NOMO-1 treated with DMSO at 0.1 percent for 48 hours (cell line): ENCODE data around the gene AMOTL1.

Experiments
- DNase-seq: peaks from one replicate; lab custom pipeline; 2025; ENCODE audit not compliant: unreplicated experiment; lab: John Stamatoyannopoulos, UW

AMOTL1 gene

DNA sequence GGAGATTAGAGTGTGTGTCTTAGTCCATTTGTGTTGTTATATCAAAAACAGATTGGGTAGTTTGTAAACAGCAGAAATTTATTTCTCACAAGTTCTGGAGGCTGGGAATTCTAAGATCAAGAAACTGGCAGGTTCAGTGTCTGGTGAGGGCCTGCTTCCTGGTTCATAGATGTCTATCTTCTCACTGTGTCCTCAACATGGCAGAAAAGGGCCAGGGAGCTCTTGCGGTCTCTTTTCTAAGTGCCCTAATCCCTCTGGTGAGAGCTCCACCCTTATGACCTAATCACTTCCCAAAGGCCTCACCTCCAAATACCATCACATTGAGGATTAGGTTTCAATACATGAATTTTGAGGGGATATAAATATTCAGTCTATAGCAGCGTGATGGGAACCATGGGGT lies 25.5 kb upstream of the AMOTL1 start:
- DNase-seq, result no peak

DNA sequence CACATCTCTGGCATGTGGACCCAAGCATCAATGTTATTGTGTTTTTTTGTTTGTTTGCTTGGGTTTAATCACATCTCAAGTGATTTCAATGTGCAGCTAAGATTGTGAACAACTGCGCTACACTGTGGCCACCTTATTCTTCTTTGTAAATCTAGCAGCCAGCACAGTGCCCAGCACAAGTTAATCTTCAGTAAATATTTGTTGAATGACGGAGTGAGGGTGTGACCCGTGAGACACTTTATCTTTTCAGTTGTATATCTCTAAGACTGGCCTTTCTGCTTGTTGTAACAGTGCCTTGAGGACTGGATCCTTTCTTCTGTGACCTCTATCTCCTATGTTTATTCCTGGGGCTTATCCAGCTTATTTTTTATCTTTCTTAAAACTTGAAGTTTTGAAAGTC lies 21.4 kb upstream of the AMOTL1 start:
- DNase-seq, result no peak

DNA sequence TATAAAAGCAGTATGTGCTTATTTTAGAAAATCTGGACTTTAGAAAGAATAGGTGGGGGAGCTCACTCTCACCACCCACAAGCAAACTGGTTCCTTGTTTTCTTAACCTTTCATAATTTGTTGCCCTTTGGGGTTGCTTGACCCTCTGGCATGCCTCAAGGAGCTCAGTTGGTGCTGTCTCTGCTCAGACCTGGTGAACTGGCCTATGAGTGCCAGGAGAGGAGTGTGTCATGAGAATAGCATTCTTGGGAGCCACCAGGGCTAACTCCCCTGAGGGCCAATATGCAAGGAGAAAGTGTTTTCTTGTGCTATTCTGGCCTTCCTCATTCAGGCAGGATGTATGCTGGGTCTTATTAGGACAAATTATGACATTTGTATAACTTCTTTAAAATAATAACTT lies 21.0 kb upstream of the AMOTL1 start:
- no peak for DNase-seq

- no peak for DNase-seq
Measured at GRCh38 chr11:94747601-94748041, 20.5 kb upstream of the AMOTL1 start.

- no peak for DNase-seq
Measured at GRCh38 chr11:94749369-94749768, 18.8 kb upstream of the AMOTL1 start.

DNA sequence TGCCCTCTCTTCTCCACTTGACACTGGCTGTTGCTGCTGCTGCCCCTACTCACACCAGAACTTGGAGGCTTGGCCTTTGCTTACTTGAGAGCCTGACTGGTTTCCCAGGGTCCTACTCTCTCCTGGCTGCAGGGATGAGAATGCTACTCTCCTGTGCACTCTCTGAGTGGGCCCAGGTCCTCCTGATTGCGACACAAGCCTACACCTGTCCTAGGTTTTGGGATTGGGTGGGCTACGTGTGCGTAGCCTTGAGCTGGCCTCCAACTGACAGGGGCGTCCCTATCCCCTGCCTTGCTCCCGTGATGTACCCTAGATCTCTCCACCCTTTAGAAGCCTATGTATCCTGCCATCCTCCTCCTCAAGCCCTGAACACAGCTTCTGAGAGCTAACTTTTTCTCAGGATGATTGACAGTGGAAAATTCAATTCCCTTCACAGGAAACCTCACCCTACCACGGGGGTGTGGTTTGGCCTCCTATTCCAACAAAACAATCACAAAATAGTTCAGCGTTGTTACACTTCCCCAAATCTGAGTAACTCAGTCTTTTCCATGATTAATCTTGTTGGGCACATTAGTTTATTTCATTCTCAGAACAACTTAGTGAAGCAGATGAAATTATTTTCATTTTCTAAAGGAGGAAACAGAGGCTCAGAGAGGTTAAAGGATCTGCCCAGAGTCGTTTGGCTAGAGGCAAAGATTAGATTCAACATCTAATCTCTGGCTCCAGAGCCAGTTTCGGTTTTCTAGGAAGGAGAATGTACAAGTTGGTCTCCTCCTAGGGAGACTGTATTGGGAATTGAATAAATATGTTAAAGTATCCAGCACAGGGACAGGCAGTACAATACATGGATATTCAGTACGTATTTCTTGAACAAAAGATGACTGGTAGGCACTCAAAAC lies 17.6 kb upstream of the AMOTL1 start:
- no peak for DNase-seq

GRCh38 chr11:94751218-94751609 lies 16.9 kb upstream of the AMOTL1 start:
- no peak for DNase-seq

DNA sequence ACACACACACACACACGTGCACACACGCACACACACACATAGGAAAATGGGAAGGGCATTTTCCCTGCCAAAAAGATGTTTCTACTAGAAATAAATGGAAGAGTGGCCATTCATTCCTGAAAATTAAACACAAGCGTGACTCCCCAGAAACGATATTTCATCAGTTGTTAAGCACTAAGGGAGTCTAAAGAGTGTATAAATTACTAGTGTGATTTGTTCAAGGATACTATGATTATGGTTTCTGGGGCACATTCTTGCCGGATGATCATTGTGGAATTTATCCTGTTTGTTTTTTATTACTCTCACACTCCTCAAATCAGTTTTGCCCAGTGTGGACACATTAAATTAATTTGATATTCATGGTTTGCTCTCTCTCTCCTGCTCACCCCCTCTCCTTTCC lies 16.4 kb upstream of the AMOTL1 start:
- no peak for DNase-seq

- DNase-seq, result no peak
Measured at GRCh38 chr11:94753630-94754029, 14.5 kb upstream of the AMOTL1 start.

GRCh38 chr11:94754335-94754734 lies 13.8 kb upstream of the AMOTL1 start:
- DNase-seq, result no peak

GRCh38 chr11:94754819-94755218 lies 13.3 kb upstream of the AMOTL1 start:
- no peak for DNase-seq

- DNase-seq, result no peak
Measured at GRCh38 chr11:94755494-94755893, 12.7 kb upstream of the AMOTL1 start.

DNA sequence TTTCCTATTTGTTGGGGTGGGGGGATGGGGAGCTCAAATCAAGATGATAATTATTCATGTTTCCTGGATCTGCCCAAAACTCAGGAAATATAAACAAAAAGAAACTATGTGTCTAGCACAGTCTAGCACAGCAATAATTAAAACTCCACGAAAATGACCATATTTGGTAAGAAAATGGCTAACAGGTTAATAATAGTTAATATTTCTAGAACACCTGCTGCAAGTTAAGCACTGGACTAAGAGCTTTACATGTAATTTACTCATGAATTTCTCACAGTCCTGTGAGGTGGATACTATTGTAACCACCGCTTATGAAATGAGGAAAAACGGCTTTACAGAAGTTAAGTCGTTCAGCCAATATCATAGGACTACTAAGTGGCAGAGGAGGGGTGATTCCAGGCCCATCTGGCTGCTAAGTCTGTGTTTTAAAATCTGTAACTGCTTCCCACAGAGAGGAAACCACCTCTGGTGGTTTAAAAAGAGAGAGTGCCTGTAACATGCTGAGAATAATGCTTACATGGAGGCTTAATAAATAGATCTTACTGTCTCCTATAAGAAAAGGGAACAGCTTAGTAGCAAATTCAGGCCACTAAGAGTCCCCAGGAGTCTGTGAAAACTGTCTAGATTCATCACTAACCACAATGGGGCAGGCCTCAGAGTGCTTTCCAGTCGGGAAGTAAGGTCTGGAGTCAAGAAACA lies 11.0 kb upstream of the AMOTL1 start:
- DNase-seq, result no peak

GRCh38 chr11:94758666-94759065 lies 9.5 kb upstream of the AMOTL1 start:
- no peak for DNase-seq

- DNase-seq, result no peak
Measured at GRCh38 chr11:94759522-94759921, 8.6 kb upstream of the AMOTL1 start.

DNA sequence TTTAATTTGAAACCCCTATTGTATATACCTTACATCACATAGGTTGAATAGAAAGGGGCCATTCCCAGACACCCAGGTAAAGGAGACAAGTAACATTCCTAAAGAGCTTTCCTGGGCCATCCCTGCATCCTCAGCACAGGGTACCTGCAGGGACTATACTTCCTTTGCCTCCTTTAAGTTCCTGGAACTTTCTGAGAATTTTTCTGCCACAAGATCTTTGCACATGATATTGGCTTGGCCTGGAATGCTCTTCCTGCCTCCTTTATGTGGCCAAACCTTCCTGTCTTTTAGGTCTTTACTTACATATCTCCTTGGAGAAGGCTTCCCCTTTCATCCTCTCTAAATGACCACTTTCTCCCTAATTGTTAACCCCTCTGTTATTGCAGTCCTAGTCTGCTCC lies 7.9 kb upstream of the AMOTL1 start:
- no peak for DNase-seq

DNA sequence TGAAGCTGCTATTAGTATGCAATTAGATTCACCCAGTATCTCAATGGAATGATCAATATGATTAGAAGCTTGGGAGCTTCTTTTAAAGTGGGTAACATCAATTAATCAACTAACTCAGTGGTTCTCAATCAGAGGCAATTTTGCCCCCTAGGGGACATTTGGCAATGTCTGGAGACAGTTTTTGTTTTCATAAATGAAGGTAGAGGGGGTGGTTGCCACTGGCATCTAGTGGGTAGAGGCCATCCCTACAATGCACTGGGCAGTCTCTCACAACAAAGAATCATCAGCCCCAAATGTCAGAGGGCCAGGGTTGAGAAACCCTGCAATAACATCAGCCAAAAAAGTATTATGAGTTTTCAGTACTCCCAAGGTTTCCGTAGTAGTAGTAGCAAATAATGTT lies 5.9 kb upstream of the AMOTL1 start:
- DNase-seq, result no peak

- no peak for DNase-seq
Measured at GRCh38 chr11:94762995-94763394, 5.2 kb upstream of the AMOTL1 start.

GRCh38 chr11:94766713-94767206 lies 1.4 kb upstream of the AMOTL1 start:
- no peak for DNase-seq

DNA sequence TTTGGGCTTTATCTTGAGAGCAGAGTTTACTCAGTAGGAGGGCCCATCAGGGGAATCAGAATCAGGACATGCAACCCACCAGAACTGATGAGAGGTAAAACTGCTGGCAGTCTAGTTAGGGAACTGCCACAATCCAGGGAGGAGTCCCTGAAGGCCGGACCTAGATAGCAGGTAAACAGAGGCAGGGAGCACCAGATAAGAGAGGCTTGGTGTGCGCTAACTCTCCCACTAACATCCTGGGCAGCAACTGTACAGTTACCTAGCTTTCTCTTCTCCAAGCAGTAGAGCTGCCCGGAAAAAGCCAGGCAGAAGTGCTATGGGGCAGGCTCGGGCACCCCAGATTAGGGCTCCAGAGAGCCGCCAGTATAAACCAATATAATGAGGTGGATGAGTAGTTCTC lies 865 bp upstream of the AMOTL1 start:
- DNase-seq, result no peak

DNA sequence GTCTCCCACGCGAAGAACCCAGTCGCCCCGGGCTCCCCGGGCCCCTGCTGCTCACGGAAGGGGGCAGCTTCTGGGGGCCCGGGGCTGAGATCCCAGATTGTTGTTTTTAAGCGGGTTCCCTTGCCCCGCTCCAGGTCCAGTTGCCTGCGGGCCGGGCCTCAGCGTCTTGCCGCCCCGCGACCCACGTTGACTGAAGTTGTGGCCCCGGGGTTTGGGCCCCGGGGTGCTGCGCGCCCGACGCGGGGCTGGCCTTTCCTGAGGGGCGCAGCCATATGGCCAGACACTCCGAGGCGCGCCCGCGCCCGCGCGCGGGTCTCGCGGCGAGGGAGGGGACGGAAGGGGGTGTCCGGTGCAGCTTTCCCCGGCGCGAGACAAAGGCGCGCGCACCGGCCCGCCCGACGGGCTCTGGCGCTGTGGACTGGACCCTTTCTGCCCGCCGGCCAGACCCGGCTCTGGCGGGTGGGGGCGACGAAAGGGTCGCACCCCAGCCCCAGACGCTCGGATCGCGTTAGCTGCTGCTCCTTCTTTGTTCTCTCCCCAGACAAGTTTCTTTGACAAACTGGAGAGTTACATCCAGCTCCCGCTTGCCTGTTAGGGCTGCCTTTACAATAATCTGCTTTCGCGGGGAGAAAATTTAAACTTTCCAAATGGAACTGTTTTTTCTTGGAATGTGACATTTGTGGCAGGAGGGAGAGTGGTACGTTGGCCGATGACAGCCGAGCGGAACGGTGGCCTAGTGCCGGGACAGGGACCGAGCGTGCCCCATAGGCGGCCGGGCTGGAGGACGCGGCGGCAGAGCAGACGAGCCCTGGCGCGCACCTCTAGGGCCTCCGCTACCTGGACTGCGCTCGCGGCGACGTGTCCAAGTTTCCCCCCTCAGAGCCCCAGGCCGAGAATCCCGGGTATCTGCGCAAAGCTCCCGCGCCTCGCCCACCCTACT lies 716 bp downstream of the AMOTL1 start:
- DNase-seq, result peak; percentile 19
